Body of pancreas (tissue), 4 donors: Measurements from ENCODE around the gene MSI2. TPM values are rescaled to one million over a fixed set of nuclear protein-coding genes. Genes with fewer than 3 reads are reported as not detected.

ENCODE experiments used
- ATAC-seq: fragments of 150-250 bp; one replicate; pipeline ENCODE4 v1.9.1; 2016
- DNase-seq, 4 donors: peaks; one replicate each; pipeline ENCODE4 v3.0.0-alpha.2; 2019
- H3K27ac ChIP-seq, 4 donors: fragments of 200-600 bp; sonication (generic); 1 replicate in 3 of 4; 2 replicates in 1 of 4; pipeline versions ENCODE4 v1.5.1 to v1.6.1; 2016 to 2019; ENCODE audit warnings: mild to moderate bottlenecking in 1 of 4, mixed read lengths in 1 of 4, moderate library complexity in 1 of 4
- H3K27me3 ChIP-seq, 2 donors: fragments of 200-600 bp; sonication (generic); one replicate each; pipeline ENCODE4 v1.6.0; 2016; ENCODE audit warnings: mild to moderate bottlenecking in 1 of 2
- H3K36me3 ChIP-seq, 2 donors: fragments of 200-600 bp; sonication (generic); replicated peaks in 1 of 2; 2 replicates each; pipeline ENCODE4 v1.5.1; 2016; ENCODE audit warnings: low read depth in 2 of 2; ENCODE audit not compliant: insufficient read depth in 1 of 2
- H3K4me1 ChIP-seq: fragments of 200-600 bp; sonication (generic); one replicate; pipeline ENCODE4 v1.6.0; 2016
- H3K4me3 ChIP-seq, 2 donors: fragments of 200-600 bp; sonication (generic); 1 replicate in 1 of 2; 2 replicates in 1 of 2; pipeline ENCODE4 v1.5.1; 2016 to 2019
- H3K9me3 ChIP-seq, 3 donors: fragments of 200-600 bp; sonication (generic); 1 replicate in 2 of 3; 2 replicates in 1 of 3; pipeline ENCODE4 v1.5.1; 2016
- CTCF ChIP-seq, 7 experiments: fragments of 450-650 bp in 4 of 7; fragments of 200-600 bp in 3 of 7; sonication (generic) in 3 of 7; IDR thresholded peaks; one replicate each; pipeline ENCODE4 v1.5.1; 2016 to 2019; ENCODE audit warnings: antibody characterized with exemption in 7 of 7
- POLR2A ChIP-seq, 3 donors: fragments of 450-650 bp; IDR thresholded peaks; one replicate each; pipeline ENCODE4 v1.6.1; 2016; ENCODE audit warnings: antibody characterized with exemption in 3 of 3, mild to moderate bottlenecking in 2 of 3
- WGBS, 2 donors: methylation state at CpG; one replicate each; pipeline ENCODE4 v1.1.5; 2017; 5-methylcytosine and 5-hydroxymethylcytosine counted together
- intact Hi-C: fragments of 100-400 bp; cut with DNase I; formaldehyde crosslinking; loops from one replicate; pipeline ENCODE4 v1.15.1; 2023
- total RNA-seq, 2 donors: library from RNA; depleted of rRNA; stranded (reverse); fragments of >200 nt; gene quantifications; one replicate each; pipeline ENCODE4 v1.1.0, GENCODE V29; 2016

The MSI2 gene
- total RNA-seq, 2 donors from 2014 or later = 21.1 to 28.5 TPM

DNA sequence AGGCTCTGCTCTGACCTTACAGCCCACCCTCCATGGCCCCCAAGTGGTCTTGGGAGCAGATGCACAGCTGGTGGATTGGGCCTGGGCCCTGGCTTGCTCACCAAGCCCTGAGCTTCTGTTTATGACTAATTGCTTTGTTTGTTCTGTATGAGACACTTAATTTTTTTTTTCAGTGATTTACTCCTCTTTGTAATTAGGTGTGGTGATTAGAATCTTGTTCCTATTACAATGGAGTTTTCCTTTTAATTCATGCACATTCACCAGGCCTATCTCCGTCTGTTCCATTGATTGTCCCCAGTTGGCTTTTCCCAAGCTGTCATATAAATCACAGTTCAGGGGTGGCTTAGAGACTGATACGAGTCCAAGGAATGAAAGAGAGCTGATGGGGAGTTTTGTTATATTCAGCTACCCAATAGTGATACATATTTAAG, 246.5 kb downstream of the MSI2 start:
- TF ChIP-seq POLR2A (IDR thresholded peaks at IDR 0.05) (no peak), CTCF (IDR thresholded peaks at IDR 0.05) (no peak)
- H3K27me3 ChIP-seq = no peaks in the 10 kb centered on the region
- H3K36me3 ChIP-seq = no peaks in the 10 kb centered on the region
- no peak for DNase-seq
- H3K4me1 ChIP-seq = peaks cover 11% of the 10 kb centered on the region
- H3K27ac ChIP-seq = no peak overlapping the region
- no peak for ATAC-seq
- WGBS, 2 donors = 23 to 39% methylated on average over 2 of the region's 2 CpGs
- H3K9me3 ChIP-seq = no peaks in the 10 kb centered on the region
- no peak overlapping the region for H3K4me3 ChIP-seq
- intact Hi-C loops = no loop called here

DNA sequence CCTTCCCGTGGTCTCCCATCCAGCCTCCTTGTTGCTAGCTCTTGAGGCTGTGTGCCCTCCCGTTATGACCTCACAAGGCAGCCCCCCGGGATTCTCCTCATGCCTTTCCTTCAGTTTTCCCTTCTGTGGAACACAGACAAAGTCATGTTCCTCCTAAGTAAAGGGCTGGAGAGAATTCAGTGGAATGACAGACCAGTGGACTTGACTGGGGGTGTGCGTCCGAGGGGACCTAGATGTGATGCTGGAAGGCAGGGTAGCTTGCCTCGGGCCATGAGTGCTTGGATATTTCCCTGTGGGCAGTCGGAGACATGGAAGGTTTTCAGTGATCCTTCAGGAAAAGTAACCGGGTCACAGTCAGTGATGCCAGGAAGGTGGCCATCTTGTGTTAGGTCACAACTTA, 247.9 kb downstream of the MSI2 start:
- DNase-seq = no peak
- TF ChIP-seq CTCF (IDR thresholded peaks at IDR 0.05) = no peak
- TF ChIP-seq POLR2A (IDR thresholded peaks at IDR 0.05) = no peak
- H3K4me3 ChIP-seq = no peak overlapping the region
- H3K27me3 ChIP-seq = no peaks in the 10 kb centered on the region
- no peak overlapping the region for H3K27ac ChIP-seq
- WGBS, 2 donors = 91 to 93% methylated on average over 8 of the region's 8 CpGs
- no peaks in the 10 kb centered on the region for H3K36me3 ChIP-seq
- ATAC-seq = no peak
- peaks cover 11% of the 10 kb centered on the region for H3K4me1 ChIP-seq
- intact Hi-C loops = no loop called here
- no peaks in the 10 kb centered on the region for H3K9me3 ChIP-seq

DNA sequence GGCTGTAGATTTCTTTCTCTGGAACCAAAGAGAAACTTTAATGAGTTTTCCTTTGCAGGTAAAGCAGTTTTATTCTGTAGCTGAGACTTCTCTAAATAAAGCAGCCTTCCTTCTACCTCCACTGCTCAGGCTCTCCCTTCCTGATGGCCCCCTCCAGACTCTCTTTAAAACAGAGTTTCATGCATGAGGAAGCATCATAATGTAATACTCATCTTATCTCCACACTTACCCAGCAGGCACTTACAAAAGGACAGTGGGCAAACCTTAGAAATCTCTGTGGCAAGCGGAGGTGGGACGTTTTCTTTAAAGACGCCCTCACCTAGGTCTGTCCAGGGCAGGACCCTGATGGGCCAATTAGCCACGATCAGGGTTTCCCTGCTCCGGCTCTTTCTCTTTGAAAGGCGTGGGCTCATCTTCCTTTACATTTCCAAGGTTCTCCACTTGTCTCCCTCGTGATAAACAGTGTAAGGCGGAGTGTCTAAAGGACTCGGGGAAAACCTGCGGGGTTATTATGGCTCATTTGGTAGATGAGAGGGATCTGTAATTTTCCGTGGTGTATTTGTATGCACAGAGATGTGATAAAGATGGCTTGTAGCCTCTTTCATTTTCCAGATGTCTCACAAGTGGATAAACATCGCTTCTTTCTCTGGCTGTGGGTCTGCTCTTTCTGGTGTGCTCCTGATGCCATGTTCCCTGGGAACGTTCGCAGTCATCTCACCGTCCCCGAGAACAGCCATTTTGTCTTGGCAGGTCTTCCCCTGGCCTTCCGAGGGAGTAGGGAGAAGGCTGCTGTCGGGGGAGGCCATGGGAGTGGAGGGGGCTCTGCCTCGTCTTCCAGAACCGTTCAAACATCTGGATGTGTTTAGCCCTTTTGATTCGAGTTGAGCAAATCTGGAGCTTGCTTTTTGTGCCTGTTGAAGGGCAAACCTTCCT, 249.8 kb downstream of the MSI2 start:
- WGBS, 2 donors = 81 to 90% methylated on average over 21 of the region's 21 CpGs
- no peak for ATAC-seq
- Histone ChIP-seq H3K4me1 (peaks cover 11% of the 10 kb centered on the region), H3K9me3 (no peaks in the 10 kb centered on the region), H3K36me3 (no peaks in the 10 kb centered on the region), H3K27ac (no peak overlapping the region), H3K27me3 (no peaks in the 10 kb centered on the region), H3K4me3 (no peak overlapping the region)
- TF ChIP-seq CTCF (IDR thresholded peaks at IDR 0.05) (no peak), POLR2A (IDR thresholded peaks at IDR 0.05) (no peak)
- DNase-seq = no peak
- intact Hi-C loops = no loop called here

GRCh38 chr17:57506774-57507127, 250.4 kb downstream of the MSI2 start:
- WGBS, 2 donors = 38 to 69% methylated on average over 1 of the region's 1 CpG
- Histone ChIP-seq H3K4me3 (no peak overlapping the region), H3K36me3 (no peaks in the 10 kb centered on the region), H3K27me3 (no peaks in the 10 kb centered on the region), H3K9me3 (no peaks in the 10 kb centered on the region), H3K27ac (no peak overlapping the region), H3K4me1 (peaks cover 11% of the 10 kb centered on the region)
- intact Hi-C loops = no loop called here
- DNase-seq (no peak), ATAC-seq (no peak)
- no peak for TF ChIP-seq POLR2A (IDR thresholded peaks at IDR 0.05)
- TF ChIP-seq CTCF (IDR thresholded peaks at IDR 0.05) = no peak

DNA sequence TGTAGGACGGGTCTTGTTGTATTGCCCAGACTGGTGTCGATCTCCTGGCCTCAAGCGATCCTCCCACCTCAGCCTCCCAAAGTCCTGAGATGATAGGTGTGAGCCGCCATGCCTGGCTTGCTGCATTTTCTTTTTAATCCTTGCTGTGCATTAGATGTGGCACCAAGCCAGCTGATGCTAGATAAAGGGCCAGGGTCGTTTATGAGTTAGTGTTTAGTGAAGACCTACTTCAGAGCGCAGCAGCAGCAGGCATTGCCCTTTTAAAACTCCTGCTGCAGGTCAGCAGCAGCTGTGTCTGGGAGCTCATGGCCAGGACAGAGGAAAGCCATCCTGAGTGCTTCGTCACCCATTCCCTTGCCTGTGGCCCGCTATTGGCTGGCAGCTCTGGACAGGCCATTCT, 251.5 kb downstream of the MSI2 start:
- no peaks in the 10 kb centered on the region for H3K36me3 ChIP-seq
- 78 to 95% methylated on average over 7 to 8 of the region's 8 CpGs for WGBS, 2 donors
- H3K4me1 ChIP-seq = peaks cover 8% of the 10 kb centered on the region
- H3K9me3 ChIP-seq = no peaks in the 10 kb centered on the region
- no peak overlapping the region for H3K4me3 ChIP-seq
- no peak overlapping the region for H3K27ac ChIP-seq
- DNase-seq = no peak
- intact Hi-C loops = no loop called here
- no peak for ATAC-seq
- H3K27me3 ChIP-seq = no peaks in the 10 kb centered on the region
- TF ChIP-seq CTCF (IDR thresholded peaks at IDR 0.05) = no peak
